Measurements from ENCODE around the gene KCNJ1. TPM values are rescaled to one million over a fixed set of nuclear protein-coding genes. Genes with fewer than 3 reads are reported as not detected.

Gene KCNJ1
- polyA plus RNA-seq, 1 experiment, result not detected

DNA sequence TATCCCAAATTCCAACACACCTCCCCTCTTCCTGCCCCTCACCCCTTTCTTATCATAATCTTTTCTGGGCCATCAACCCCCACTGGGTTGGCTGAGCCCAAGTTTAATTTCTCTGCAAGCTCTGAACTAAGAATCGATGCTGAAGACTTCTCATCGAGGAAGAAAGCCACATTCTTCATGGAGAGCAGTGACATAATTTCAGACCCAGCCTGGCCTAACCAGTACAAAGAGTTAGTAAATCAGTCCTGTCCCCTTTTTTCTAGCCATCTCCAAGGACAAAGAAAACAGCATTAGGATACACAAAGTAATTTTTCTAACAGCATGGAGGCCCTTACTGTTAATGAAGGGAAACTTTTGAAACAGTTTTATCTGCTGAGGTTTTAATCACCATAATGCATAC, 45.0 kb downstream of the KCNJ1 start:
- TF ChIP-seq, protein P1, sequence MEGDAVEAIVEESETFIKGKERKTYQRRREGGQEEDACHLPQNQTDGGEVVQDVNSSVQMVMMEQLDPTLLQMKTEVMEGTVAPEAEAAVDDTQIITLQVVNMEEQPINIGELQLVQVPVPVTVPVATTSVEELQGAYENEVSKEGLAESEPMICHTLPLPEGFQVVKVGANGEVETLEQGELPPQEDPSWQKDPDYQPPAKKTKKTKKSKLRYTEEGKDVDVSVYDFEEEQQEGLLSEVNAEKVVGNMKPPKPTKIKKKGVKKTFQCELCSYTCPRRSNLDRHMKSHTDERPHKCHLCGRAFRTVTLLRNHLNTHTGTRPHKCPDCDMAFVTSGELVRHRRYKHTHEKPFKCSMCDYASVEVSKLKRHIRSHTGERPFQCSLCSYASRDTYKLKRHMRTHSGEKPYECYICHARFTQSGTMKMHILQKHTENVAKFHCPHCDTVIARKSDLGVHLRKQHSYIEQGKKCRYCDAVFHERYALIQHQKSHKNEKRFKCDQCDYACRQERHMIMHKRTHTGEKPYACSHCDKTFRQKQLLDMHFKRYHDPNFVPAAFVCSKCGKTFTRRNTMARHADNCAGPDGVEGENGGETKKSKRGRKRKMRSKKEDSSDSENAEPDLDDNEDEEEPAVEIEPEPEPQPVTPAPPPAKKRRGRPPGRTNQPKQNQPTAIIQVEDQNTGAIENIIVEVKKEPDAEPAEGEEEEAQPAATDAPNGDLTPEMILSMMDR (IDR thresholded peaks at IDR 0.05; ENCODE audit: low read depth, low read length), result no peak

DNA sequence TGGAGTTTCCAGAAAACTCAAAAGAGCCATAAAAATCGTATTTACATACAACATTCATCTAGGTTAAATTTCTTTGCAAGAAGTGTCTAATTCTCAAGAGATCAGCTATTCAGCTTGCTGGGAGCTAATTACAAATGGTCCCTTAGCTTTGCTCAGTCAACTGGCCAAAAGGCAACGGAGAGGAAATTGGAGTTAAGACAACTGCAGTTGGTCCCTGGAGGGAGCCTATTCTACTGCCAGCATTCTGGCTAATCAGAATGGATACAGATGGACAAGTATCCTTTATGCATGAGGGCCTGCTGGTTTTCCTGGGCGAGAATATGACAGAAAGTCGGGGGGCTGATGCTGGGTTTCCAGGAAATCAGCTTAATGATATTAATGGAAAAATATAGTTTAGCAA, 45.5 kb downstream of the KCNJ1 start:
- Histone ChIP-seq H3K4me3 (ENCODE audit: low read depth, low read length) (no peak overlapping the region), H3K27ac (ENCODE audit: low read depth, low read length) (no peak overlapping the region), H3K27me3 (ENCODE audit: control insufficient read depth, insufficient read depth, low read length) (peaks cover 4% of the 10 kb centered on the region), H3K9me3 (ENCODE audit: control insufficient read depth, insufficient read depth, low read length) (peaks cover 8% of the 10 kb centered on the region; the same call in 1 of the 2 replicates)
- TF ChIP-seq, protein P1 (IDR thresholded peaks at IDR 0.05; ENCODE audit: low read depth, low read length), result no peak
- ChIA-PET POLR2A (no interaction called here), CTCF (interaction anchor here (1.5 to 3.4 kb wide), 3 partner anchors 9 to 664 kb away, joined by 3 to 24 read pairs (median 9); no protein-coding TSS in a partner anchor)
- DNase-seq (ENCODE audit: low read depth, low spot score), result no peak

More for the DNA sequence above, 45.0 kb downstream of the KCNJ1 start:
- Histone ChIP-seq H3K27me3 (ENCODE audit: control insufficient read depth, insufficient read depth, low read length) (peaks cover 4% of the 10 kb centered on the region), H3K9me3 (ENCODE audit: control insufficient read depth, insufficient read depth, low read length) (peaks cover 8% of the 10 kb centered on the region; the same call in 1 of the 2 replicates), H3K27ac (ENCODE audit: low read depth, low read length) (no peak overlapping the region), H3K4me3 (ENCODE audit: low read depth, low read length) (no peak overlapping the region)
- POLR2A ChIA-PET, result no interaction called here
- CTCF ChIA-PET, result interaction anchor here (1.9 to 3.4 kb wide), 2 partner anchors 9 to 665 kb away, joined by 9 to 24 read pairs; no protein-coding TSS in a partner anchor
- DNase-seq (ENCODE audit: low read depth, low spot score), result no peak

DNA sequence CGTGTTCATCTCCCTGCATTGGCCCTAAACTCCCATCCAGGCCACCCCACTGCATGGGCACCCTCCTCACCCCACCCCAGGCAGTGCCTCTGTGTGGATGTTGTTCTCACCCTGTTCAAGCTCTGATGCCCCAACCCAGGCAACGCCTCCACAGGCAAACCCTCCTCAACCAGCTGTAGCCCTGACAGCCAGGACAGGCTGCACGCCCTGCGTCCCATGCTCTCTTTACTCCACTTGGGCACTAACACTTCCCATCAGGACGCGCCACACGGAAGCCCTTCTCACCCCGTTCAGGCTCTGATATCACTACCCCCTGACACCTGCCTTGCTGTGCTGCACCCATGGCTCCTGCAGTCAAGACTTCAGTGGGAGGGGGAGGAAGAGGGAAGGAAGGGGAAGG, 47.9 kb downstream of the KCNJ1 start:
- Histone ChIP-seq H3K4me3 (ENCODE audit: low read depth, low read length) (no peak overlapping the region), H3K9me3 (ENCODE audit: control insufficient read depth, insufficient read depth, low read length) (no peaks in the 10 kb centered on the region), H3K27ac (ENCODE audit: low read depth, low read length) (no peak overlapping the region), H3K27me3 (ENCODE audit: control insufficient read depth, insufficient read depth, low read length) (peaks cover 4% of the 10 kb centered on the region)
- ChIA-PET POLR2A (no interaction called here), CTCF (no interaction called here)
- DNase-seq (ENCODE audit: low read depth, low spot score), result no peak
- TF ChIP-seq, protein P1 (IDR thresholded peaks at IDR 0.05; ENCODE audit: low read depth, low read length), result no peak

DNA sequence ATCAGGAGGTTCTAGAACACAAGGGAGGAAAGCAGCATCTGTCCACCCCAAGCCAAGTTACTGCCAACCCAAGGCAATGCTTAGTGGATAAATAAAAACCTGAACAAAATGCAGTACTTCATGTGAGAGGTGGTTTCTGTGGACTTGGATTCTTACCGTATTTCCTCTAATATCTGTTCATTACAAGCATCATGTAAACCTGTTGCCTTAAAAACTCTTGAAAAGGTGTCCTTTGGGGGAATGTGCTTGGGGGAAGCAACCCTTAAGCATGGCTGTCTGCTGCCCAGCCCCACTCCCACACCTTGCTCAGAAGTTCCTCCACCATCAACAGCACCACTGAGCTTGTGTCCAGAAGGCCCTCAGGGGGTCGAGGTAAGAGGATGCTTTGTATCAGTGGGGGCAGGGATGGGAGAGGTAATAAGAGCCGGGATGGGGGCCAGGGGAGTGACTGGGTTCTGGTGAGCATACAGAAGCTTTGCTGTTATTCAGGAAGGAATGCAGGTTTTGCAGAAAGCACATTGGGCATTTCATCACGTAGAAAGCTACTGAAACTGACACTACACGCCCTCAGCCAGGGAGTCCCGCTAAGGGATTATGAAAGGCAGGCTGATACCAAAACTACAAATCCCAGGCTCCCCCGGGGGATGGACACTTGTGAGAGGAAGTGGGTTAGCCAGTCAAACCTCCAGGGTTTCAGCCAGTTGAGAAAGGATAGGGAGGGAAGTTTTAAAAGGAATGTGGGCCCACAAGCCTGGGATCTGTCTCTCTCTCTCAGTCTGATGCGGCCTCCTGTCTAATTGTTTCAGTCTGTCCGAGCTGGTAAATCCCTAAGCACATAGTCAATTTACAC, 52.0 kb downstream of the KCNJ1 start:
- POLR2A ChIA-PET, result interaction anchor here (0.5 kb wide), 1 partner anchor 25 kb away, joined by 3 read pairs; no protein-coding TSS in a partner anchor
- H3K4me3 ChIP-seq (ENCODE audit: low read depth, low read length), result no peak overlapping the region

More for the DNA sequence above, 52.0 kb downstream of the KCNJ1 start:
- TF ChIP-seq, protein P1 (IDR thresholded peaks at IDR 0.05; ENCODE audit: low read depth, low read length), result no peak
- no peaks in the 10 kb centered on the region for H3K27me3 ChIP-seq (ENCODE audit: control insufficient read depth, insufficient read depth, low read length)
- peak; percentile 42 for DNase-seq (ENCODE audit: low read depth, low spot score)
- H3K9me3 ChIP-seq (ENCODE audit: control insufficient read depth, insufficient read depth, low read length), result peaks cover 3% of the 10 kb centered on the region; the same call in 1 of the 2 replicates
- CTCF ChIA-PET, result interaction anchor here (0.7 to 1.6 kb wide), 2 partner anchors 16 to 38 kb away, joined by 3 to 6 read pairs; no protein-coding TSS in a partner anchor
- no peak overlapping the region for H3K27ac ChIP-seq (ENCODE audit: low read depth, low read length)
